Gastroesophageal sphincter (tissue), 3 donors: ENCODE data around the gene ABHD12.

Experiments
- CTCF ChIP-seq, 4 experiments: fragments of 200-600 bp in 2 of 4; fragments of 450-650 bp in 2 of 4; sonication (generic) in 1 of 4; IDR thresholded peaks; one replicate each; pipeline ENCODE4 v1.5.1; 2017 to 2019; ENCODE audit warnings: antibody characterized with exemption in 4 of 4, mild to moderate bottlenecking in 2 of 4, moderate library complexity in 2 of 4
- POLR2A ChIP-seq, 2 donors: fragments of 450-650 bp; IDR thresholded peaks; one replicate each; pipeline ENCODE4 v1.6.1; 2017; ENCODE audit warnings: antibody characterized with exemption in 2 of 2, mild to moderate bottlenecking in 2 of 2, moderate library complexity in 1 of 2

- TF ChIP-seq CTCF (IDR thresholded peaks at IDR 0.05) (no peak), POLR2A (IDR thresholded peaks at IDR 0.05) (no peak)
Observed at GRCh38 chr20:25321262-25321831, 69.3 kb downstream of the ABHD12 start.
